ENCODE data around the gene KDM5B.

- TF ChIP-seq CTCF (IDR thresholded peaks at IDR 0.05): no peak
- peak; percentile 47 to 85 for TF ChIP-seq POLR2A (IDR thresholded peaks at IDR 0.05)
Observed at GRCh38 chr1:202807926-202808757, at the start of gene KDM5B.

Data from uterus (tissue), 2 donors.